ENCODE results near the gene REXO2.

DNA sequence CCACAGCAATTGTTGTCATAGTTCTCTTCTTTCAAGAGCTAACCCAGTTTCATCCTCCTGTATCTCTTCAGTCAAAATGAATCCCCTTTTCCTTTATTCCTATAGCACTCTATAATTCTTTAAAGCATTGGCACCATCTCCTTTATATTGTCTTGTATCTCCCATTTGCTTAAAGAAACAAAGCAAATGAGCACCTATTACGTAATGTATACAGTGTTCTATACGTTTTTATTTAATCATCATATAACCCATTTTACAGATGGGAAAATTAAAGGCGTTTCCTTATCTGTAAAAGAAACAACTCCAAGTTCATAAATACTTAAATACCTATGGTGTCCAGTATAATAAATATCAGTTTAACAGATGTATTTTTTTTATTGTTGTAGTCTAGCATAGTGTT lies 6.4 kb upstream of the REXO2 start:
- TF ChIP-seq, protein P1, sequence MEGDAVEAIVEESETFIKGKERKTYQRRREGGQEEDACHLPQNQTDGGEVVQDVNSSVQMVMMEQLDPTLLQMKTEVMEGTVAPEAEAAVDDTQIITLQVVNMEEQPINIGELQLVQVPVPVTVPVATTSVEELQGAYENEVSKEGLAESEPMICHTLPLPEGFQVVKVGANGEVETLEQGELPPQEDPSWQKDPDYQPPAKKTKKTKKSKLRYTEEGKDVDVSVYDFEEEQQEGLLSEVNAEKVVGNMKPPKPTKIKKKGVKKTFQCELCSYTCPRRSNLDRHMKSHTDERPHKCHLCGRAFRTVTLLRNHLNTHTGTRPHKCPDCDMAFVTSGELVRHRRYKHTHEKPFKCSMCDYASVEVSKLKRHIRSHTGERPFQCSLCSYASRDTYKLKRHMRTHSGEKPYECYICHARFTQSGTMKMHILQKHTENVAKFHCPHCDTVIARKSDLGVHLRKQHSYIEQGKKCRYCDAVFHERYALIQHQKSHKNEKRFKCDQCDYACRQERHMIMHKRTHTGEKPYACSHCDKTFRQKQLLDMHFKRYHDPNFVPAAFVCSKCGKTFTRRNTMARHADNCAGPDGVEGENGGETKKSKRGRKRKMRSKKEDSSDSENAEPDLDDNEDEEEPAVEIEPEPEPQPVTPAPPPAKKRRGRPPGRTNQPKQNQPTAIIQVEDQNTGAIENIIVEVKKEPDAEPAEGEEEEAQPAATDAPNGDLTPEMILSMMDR (IDR thresholded peaks at IDR 0.05): no peak
- no peak for TF ChIP-seq EZH2 (IDR thresholded peaks at IDR 0.05)
